Activated CD4-positive, alpha-beta memory T cell treated with anti-CD3 and anti-CD28 coated beads for 36 hours (primary cell): ENCODE results near the gene MYLIP. TPM values are rescaled to one million over a fixed set of nuclear protein-coding genes. Genes with fewer than 3 reads are reported as not detected.

Experiments
- CTCF ChIA-PET: fragments of 350-600 bp; sonication (Branson Sonifier 250); formaldehyde crosslinking; loops from one replicate; lab custom pipeline; 2021; ENCODE audit warnings: antibody characterized with exemption, inconsistent platforms; lab: Charles Lee
- POLR2A ChIA-PET: fragments of 350-600 bp; sonication (Branson Sonifier 250); formaldehyde crosslinking; loops from one replicate; lab custom pipeline; 2021; ENCODE audit warnings: antibody characterized with exemption; lab: Charles Lee
- DNase-seq: peaks from one replicate; pipeline ENCODE4 v3.0.0-alpha.2; 2020
- H3K27ac Mint-ChIP-seq: one replicate; pipeline ENCODE4 v1.8.0; 2021; ENCODE audit warnings: mixed read lengths
- H3K27me3 Mint-ChIP-seq: one replicate; pipeline ENCODE4 v1.8.0; 2021; ENCODE audit warnings: mixed read lengths
- H3K36me3 Mint-ChIP-seq: one replicate; pipeline ENCODE4 v1.8.0; 2021; ENCODE audit warnings: mixed read lengths
- H3K4me1 Mint-ChIP-seq: one replicate; pipeline ENCODE4 v1.8.0; 2021; ENCODE audit warnings: low read depth, mixed read lengths
- H3K4me3 Mint-ChIP-seq: one replicate; pipeline ENCODE4 v1.8.0; 2021; ENCODE audit warnings: mild to moderate bottlenecking, mixed read lengths
- H3K9me3 Mint-ChIP-seq: one replicate; pipeline ENCODE4 v1.8.0; 2021; ENCODE audit warnings: mixed read lengths
- intact Hi-C: fragments of 100-400 bp; cut with micrococcal nuclease; formaldehyde crosslinking; loops from one replicate; pipeline ENCODE4 v1.15.1; 2023
- total RNA-seq, 2 experiments: library from RNA; stranded (reverse); gene quantifications; one replicate each; pipeline ENCODE4 v1.2.3, GENCODE V29; 2021

MYLIP gene
- total RNA-seq, 2 experiments from 2014 or later = 11.4 TPM

DNA sequence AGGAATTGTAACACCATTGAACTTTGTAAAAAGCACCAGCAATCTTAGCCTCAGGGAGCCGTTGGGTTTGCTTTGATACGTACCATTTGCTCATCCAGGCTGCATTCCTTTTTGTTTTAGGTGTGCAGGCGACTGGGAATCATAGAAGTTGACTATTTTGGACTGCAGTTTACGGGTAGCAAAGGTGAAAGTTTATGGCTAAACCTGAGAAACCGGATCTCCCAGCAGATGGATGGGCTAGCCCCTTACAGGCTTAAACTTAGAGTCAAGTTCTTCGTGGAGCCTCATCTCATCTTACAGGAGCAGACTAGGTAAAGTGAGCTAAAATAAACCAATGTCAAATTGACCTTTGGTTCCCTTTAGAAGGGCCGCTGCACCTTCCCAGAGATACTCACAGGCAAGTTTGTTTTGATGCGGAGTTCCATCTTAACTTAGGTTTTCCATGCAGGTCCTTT lies 1.6 kb downstream of the MYLIP start:
- intact Hi-C loops = loop anchor here (2.0 to 10.0 kb wide), 4 partner anchors 190 to 1572 kb away; partner anchors contain the start of gene ATXN1
- H3K9me3 Mint-ChIP-seq = no peaks in the 10 kb centered on the region
- no peaks in the 10 kb centered on the region for H3K27me3 Mint-ChIP-seq
- H3K4me3 Mint-ChIP-seq = peak overlapping the region; percentile 93
- ChIA-PET POLR2A (interaction anchor here (1.4 to 3.2 kb wide), 3 partner anchors 53 to 360 kb away, joined by 5 to 11 read pairs (median 7); no protein-coding TSS in a partner anchor), CTCF (interaction anchor here (1.0 to 3.3 kb wide), 6 partner anchors 50 to 439 kb away, joined by 3 to 20 read pairs (median 6); no protein-coding TSS in a partner anchor)
- DNase-seq = no peak
- peaks cover 41% of the 10 kb centered on the region for H3K4me1 Mint-ChIP-seq
- peaks cover 30% of the 10 kb centered on the region for H3K36me3 Mint-ChIP-seq
- peak overlapping the region; percentile 94 for H3K27ac Mint-ChIP-seq

DNA sequence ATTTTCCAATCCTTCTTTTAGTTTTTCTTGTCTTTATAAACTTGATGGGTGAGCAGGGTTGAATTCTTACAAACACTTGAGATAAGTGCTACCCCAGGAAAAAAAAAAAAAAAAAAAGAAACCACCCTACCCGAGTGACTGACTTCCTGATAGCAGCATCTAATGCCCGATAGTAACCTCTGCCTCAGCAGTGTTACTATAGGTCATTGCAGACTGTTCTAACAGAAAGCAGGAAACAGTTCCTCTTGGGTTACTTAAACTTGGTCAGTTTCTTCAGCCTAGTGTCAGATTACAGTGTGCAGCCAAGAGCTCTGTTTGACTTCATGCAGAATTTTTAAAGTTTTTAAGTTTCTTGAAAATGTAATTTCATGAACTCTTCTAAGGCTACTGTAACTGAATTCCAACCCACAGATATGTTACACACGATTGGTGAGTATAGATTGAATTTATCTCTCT lies 2.1 kb downstream of the MYLIP start:
- POLR2A ChIA-PET = interaction anchor here (1.4 to 3.2 kb wide), 4 partner anchors 52 to 568 kb away, joined by 3 to 11 read pairs (median 6); no protein-coding TSS in a partner anchor
- Mint-ChIP-seq H3K4me1 (peaks cover 44% of the 10 kb centered on the region), H3K4me3 (peak overlapping the region; percentile 93), H3K27me3 (no peaks in the 10 kb centered on the region), H3K36me3 (peaks cover 31% of the 10 kb centered on the region), H3K9me3 (no peaks in the 10 kb centered on the region), H3K27ac (peak overlapping the region; percentile 94)
- CTCF ChIA-PET = interaction anchor here (0.5 to 3.3 kb wide), 7 partner anchors 49 to 439 kb away, joined by 3 to 20 read pairs (median 5); no protein-coding TSS in a partner anchor
- DNase-seq = peak; percentile 56
- intact Hi-C loops = loop anchor here (2.0 to 10.0 kb wide), 4 partner anchors 190 to 1571 kb away; partner anchors contain the start of gene ATXN1

DNA sequence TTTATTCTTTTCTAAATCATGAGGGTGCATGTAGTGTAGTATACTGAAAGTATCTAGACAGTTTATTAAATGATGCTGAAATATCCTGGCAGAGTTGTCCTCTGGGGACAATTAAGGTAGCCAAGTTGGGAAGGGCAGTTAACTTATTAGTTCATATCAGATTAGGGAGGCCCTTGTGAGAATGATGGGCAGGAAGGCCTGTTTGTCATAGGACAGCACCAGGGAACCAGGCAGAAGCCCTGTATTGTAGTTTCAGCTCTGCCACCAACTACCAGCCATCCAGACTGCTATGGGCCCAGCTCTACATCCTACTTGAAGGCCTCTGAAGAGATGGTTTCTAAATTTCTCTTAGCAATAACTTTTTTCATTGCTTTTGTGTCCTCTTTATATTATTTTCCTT lies 4.0 kb downstream of the MYLIP start:
- H3K27ac Mint-ChIP-seq = peak overlapping the region; percentile 67
- peak; percentile 29 for DNase-seq
- peaks cover 33% of the 10 kb centered on the region for H3K36me3 Mint-ChIP-seq
- intact Hi-C loops = loop anchor here (5.0 to 10.0 kb wide), 3 partner anchors 282 to 1569 kb away; partner anchors contain the start of gene ATXN1
- no peaks in the 10 kb centered on the region for H3K27me3 Mint-ChIP-seq
- H3K4me1 Mint-ChIP-seq = peaks cover 62% of the 10 kb centered on the region
- ChIA-PET POLR2A (no interaction called here), CTCF (interaction anchor here (0.8 to 3.3 kb wide), 2 partner anchors 50 to 51 kb away, joined by 3 to 20 read pairs; no protein-coding TSS in a partner anchor)
- H3K9me3 Mint-ChIP-seq = no peaks in the 10 kb centered on the region
- H3K4me3 Mint-ChIP-seq = peak overlapping the region; percentile 42

DNA sequence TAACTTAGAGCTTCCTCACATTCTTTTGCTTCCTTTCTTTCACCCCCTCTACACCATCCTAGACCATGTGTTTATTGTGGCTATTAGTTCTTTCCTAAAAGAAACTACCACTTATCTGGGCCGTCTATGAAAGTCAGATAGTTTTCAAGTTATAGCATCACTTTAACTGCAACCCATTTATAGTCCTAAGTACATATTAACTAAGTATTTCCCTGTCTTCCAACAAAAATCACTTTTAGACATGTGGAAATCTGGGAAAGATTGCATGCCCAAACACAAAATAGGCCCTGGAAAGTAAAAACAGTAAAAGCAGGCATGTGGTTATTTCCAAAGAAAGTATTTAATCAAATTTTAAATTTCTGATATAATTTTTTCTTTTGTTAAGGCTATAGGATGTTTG lies 5.5 kb downstream of the MYLIP start:
- Mint-ChIP-seq H3K4me1 (peaks cover 72% of the 10 kb centered on the region), H3K36me3 (peaks cover 33% of the 10 kb centered on the region), H3K9me3 (no peaks in the 10 kb centered on the region), H3K4me3 (no peak overlapping the region), H3K27ac (no peak overlapping the region), H3K27me3 (no peaks in the 10 kb centered on the region)
- intact Hi-C loops = loop anchor here (5.0 to 10.0 kb wide), 3 partner anchors 280 to 1568 kb away; partner anchors contain the start of gene ATXN1
- CTCF ChIA-PET = no interaction called here
- DNase-seq = no peak
- POLR2A ChIA-PET = no interaction called here

DNA sequence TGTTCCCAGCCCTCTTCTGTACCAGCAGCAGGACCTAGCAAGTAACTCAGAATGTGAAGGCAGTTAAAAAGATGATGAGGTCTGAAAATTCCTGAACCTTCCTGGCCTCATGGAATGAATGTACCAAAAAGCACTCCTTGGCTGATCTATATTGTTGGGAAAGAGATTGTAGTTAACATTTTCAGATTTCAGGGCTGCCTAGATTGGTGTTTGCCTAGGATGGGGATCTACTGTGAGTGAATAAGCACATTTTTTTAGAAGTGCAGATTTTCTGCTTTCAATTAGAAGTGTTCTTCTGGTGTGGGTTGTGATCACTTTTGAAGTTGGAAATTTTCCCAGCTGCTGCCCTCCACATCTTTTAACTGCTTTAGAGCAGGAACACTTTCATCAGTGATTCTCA lies 6.2 kb downstream of the MYLIP start:
- Mint-ChIP-seq H3K4me1 (peaks cover 75% of the 10 kb centered on the region), H3K4me3 (no peak overlapping the region)
- intact Hi-C loops = loop anchor here (5.0 to 10.0 kb wide), 3 partner anchors 258 to 403 kb away; no protein-coding TSS in a partner anchor

DNA sequence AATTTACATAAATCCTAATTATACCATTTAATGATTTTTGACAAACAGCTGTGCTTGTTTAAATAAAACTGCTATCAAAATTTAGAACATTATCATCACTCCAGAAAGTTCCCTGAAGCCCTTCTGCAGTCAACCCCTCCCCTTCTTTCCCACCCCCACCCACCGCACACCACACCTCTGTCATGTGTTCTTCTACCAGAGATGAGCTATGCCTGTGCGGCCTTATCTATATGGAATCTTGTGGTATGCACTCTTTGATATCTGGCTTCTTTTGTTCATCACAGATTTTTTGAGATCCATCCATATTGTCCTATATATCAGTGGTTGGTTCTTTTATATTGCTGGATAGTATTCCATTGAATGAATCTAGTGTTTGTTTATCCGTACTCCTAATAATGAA lies 7.2 kb downstream of the MYLIP start:
- H3K4me1 Mint-ChIP-seq = peaks cover 82% of the 10 kb centered on the region
- ChIA-PET CTCF (interaction anchor here (0.7 to 3.3 kb wide), 3 partner anchors 47 to 293 kb away, joined by 3 to 23 read pairs (median 3); no protein-coding TSS in a partner anchor), POLR2A (interaction anchor here (0.8 to 2.2 kb wide), 4 partner anchors 48 to 429 kb away, joined by 3 to 7 read pairs (median 4); no protein-coding TSS in a partner anchor)
- DNase-seq = peak; percentile 61
- H3K27ac Mint-ChIP-seq = peak overlapping the region; percentile 86
- intact Hi-C loops = loop anchor here (1.0 to 10.0 kb wide), 5 partner anchors 47 to 404 kb away; no protein-coding TSS in a partner anchor
- peak overlapping the region; percentile 46 for H3K4me3 Mint-ChIP-seq
- H3K9me3 Mint-ChIP-seq = no peaks in the 10 kb centered on the region
- peaks cover 34% of the 10 kb centered on the region for H3K36me3 Mint-ChIP-seq
- H3K27me3 Mint-ChIP-seq = no peaks in the 10 kb centered on the region

More for the DNA sequence above, 6.2 kb downstream of the MYLIP start:
- CTCF ChIA-PET = no interaction called here
- Mint-ChIP-seq H3K27me3 (no peaks in the 10 kb centered on the region), H3K36me3 (peaks cover 33% of the 10 kb centered on the region), H3K27ac (peak overlapping the region; percentile 58), H3K9me3 (no peaks in the 10 kb centered on the region)
- POLR2A ChIA-PET = interaction anchor here (1.4 kb wide), 1 partner anchor 49 kb away, joined by 4 read pairs; no protein-coding TSS in a partner anchor
- no peak for DNase-seq

DNA sequence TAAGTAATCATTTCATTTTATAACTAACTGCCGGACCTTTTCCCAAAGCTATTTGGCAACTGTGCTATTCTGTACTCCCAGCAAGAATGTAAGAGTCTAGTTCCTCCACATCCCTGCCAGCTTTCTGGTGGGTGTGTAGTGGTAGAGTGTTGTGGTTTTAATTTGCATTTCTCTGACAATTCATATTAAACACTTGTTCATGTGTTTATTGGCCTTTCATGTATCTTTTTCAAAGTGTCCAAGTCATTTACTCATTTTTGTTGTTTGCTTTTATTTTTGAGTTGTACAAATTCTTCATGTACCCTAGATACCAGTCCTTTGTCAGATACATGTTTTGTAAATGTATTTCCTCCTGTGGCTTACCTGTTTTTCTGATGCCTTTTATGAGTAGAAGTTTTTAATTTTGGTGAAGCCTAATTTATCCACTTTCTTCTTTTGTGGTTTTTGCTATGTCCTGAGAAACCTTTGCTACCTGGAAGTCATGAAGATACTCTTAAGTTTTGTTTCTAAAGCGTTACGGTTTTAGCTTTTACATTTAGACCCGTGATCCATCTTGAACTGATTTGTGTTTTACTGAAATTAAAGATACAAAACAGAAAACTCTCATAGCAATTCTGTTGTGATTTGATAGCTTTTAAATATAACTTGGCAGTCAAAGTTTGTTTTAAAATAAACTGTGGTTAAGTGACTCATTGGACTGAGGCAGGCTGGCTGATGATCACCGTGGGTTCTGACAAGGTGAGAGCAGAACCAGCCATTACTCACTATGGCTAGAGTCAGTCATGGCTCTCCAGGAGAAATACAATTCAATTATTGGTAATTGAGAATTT lies 8.0 kb downstream of the MYLIP start:
- Mint-ChIP-seq H3K27me3 (no peaks in the 10 kb centered on the region), H3K27ac (peak overlapping the region; percentile 86), H3K4me3 (peak overlapping the region; percentile 46), H3K9me3 (no peaks in the 10 kb centered on the region), H3K4me1 (peaks cover 76% of the 10 kb centered on the region), H3K36me3 (peaks cover 35% of the 10 kb centered on the region)
- POLR2A ChIA-PET = interaction anchor here (0.8 to 2.2 kb wide), 8 partner anchors 8 to 429 kb away, joined by 3 to 11 read pairs (median 4); partner anchors contain the start of gene MYLIP
- CTCF ChIA-PET = interaction anchor here (0.7 to 3.3 kb wide), 7 partner anchors 8 to 445 kb away, joined by 3 to 23 read pairs (median 6); partner anchors contain the start of gene MYLIP
- intact Hi-C loops = loop anchor here (1.0 to 10.0 kb wide), 7 partner anchors 8 to 405 kb away; partner anchors contain the start of gene MYLIP
- peak; percentile 75 for DNase-seq

DNA sequence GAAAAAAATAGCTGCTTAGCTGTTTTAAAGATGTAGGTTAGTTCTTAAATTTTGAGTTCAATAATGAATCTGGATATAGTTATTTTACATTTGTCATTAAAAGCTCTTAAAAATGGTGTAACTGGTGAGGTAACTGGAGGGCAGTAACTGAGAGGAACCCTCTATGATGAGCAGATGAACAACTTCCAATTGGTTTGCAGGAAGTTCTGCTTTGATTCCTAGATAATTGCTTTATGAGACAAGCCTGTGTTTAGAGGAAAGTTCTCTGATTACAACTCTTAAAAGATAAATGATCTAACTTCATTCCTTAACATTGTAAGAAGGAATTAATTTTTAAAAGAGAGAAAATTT lies 8.5 kb downstream of the MYLIP start:
- no peaks in the 10 kb centered on the region for H3K9me3 Mint-ChIP-seq
- no peak for DNase-seq
- H3K27me3 Mint-ChIP-seq = no peaks in the 10 kb centered on the region
- ChIA-PET CTCF (interaction anchor here (1.4 to 3.3 kb wide), 5 partner anchors 9 to 446 kb away, joined by 4 to 23 read pairs (median 12); partner anchors contain the start of gene MYLIP), POLR2A (interaction anchor here (0.9 to 2.2 kb wide), 6 partner anchors 9 to 257 kb away, joined by 3 to 11 read pairs (median 6); partner anchors contain the start of gene MYLIP)
- intact Hi-C loops = loop anchor here (1.0 to 10.0 kb wide), 6 partner anchors 8 to 405 kb away; partner anchors contain the start of gene MYLIP
- peaks cover 40% of the 10 kb centered on the region for H3K36me3 Mint-ChIP-seq
- H3K27ac Mint-ChIP-seq = peak overlapping the region; percentile 86
- peaks cover 72% of the 10 kb centered on the region for H3K4me1 Mint-ChIP-seq
- peak overlapping the region; percentile 46 for H3K4me3 Mint-ChIP-seq

DNA sequence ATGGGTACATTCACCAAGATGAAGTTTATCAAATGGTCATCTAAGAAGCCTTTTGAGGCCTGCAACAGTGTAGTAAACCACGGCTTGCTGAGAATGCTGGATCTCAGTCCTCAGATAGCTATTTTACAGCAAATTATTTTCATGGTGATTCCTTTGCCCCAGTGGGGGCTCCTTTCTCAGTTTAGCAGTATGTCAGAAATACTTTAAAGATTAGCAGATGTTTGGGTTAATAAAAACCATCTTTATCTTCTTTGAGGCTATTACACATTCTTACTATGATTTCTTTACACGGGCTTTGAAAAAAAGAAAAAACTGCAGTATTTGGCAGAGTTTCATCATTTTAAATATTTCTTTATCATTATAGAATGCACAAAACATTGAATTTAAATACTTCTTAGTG lies 10.7 kb downstream of the MYLIP start:
- H3K4me1 Mint-ChIP-seq = peaks cover 52% of the 10 kb centered on the region
- intact Hi-C loops = loop anchor here (5.0 to 10.0 kb wide), 3 partner anchors 262 to 407 kb away; no protein-coding TSS in a partner anchor
- DNase-seq = no peak
- H3K4me3 Mint-ChIP-seq = no peak overlapping the region
- H3K27me3 Mint-ChIP-seq = no peaks in the 10 kb centered on the region
- peaks cover 44% of the 10 kb centered on the region for H3K36me3 Mint-ChIP-seq
- ChIA-PET CTCF (no interaction called here), POLR2A (no interaction called here)
- no peak overlapping the region for H3K27ac Mint-ChIP-seq
- no peaks in the 10 kb centered on the region for H3K9me3 Mint-ChIP-seq

DNA sequence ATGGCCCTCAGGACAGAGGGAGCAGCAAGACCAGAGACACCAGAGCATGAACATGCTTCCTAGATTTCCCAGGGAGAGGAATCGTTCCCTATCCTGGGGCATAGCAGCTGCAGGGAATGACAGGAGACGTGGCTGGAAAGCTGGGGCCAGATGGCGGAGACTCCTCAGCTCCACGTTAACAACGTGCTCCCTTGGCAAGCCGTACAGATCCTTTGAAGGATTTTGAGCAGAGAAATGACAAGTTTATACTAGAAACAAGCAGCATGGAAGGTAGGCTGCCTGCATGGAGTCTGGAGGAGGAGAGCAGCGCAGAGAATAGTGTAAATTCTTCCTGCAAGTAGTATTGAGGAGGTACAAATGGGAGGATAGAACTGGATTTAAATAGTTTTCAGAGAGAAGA lies 11.7 kb downstream of the MYLIP start:
- CTCF ChIA-PET = no interaction called here
- Mint-ChIP-seq H3K36me3 (peaks cover 44% of the 10 kb centered on the region), H3K9me3 (no peaks in the 10 kb centered on the region), H3K4me3 (no peak overlapping the region), H3K4me1 (peaks cover 44% of the 10 kb centered on the region), H3K27me3 (no peaks in the 10 kb centered on the region), H3K27ac (no peak overlapping the region)
- POLR2A ChIA-PET = no interaction called here
- no peak for DNase-seq
- intact Hi-C loops = no loop called here

DNA sequence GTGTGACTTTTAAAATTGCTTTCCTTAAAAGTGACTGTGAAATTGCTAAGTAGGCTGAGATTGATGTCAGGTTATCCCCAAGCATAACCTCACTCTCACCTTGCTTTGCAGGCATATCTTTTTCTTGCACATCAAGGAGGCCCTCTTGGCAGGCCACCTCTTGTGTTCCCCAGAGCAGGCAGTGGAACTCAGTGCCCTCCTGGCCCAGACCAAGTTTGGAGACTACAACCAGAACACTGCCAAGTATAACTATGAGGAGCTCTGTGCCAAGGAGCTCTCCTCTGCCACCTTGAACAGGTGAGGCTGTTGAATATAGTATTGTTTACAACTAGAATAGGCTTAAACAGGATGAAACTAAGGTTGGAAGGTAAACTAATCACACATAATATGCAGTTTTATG lies 12.6 kb downstream of the MYLIP start:
- no peak overlapping the region for H3K4me3 Mint-ChIP-seq
- no peak overlapping the region for H3K27ac Mint-ChIP-seq
- H3K4me1 Mint-ChIP-seq = peaks cover 37% of the 10 kb centered on the region
- no peaks in the 10 kb centered on the region for H3K27me3 Mint-ChIP-seq
- POLR2A ChIA-PET = no interaction called here
- intact Hi-C loops = no loop called here
- no peak for DNase-seq
- CTCF ChIA-PET = no interaction called here
- no peaks in the 10 kb centered on the region for H3K9me3 Mint-ChIP-seq
- H3K36me3 Mint-ChIP-seq = peaks cover 51% of the 10 kb centered on the region
